HK-2 (cell line): ENCODE data around the gene APC2.
"Not testable (repeated sequence)": the region's sequence is repeated elsewhere in the genome, so short reads cannot be mapped to it uniquely, and the experiment has no call there.

Experiments used
- DNase-seq: peaks from one replicate; pipeline ENCODE4 v3.0.0-alpha.2; 2018; ENCODE audit not compliant: unreplicated experiment

The APC2 gene

GRCh38 chr19:1428738-1429391, 21.1 kb upstream of the APC2 start:
- no peak for DNase-seq

- no peak for DNase-seq
Observed at GRCh38 chr19:1429750-1430149, 20.2 kb upstream of the APC2 start.

DNA sequence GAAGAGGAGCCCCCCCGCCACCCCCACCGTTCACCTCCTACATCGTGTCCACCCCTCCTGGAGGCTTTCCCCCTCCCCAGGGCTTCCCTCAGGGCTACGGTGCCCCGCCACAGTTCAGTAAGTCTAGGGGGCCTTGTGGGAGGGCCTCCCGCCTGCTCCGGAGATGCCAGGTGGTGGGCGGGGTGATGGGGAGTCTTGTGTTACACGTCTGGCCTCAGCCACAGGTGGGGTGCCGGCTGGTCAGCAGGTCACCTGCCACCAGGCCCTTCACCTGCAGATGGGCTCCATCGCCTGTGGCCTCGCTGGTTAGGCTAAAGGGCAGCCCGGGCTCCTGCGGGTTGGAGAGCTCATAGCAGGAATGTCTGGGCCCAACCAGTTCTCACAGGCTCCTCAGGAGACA, 19.7 kb upstream of the APC2 start:
- DNase-seq: no peak

GRCh38 chr19:1431759-1432506, 18.0 kb upstream of the APC2 start:
- DNase-seq: no peak

GRCh38 chr19:1432507-1432887, 17.4 kb upstream of the APC2 start:
- DNase-seq: no peak

- DNase-seq: no peak
Observed at GRCh38 chr19:1433119-1434039, 16.5 kb upstream of the APC2 start.

GRCh38 chr19:1434040-1434366, 15.9 kb upstream of the APC2 start:
- DNase-seq: no peak

GRCh38 chr19:1434577-1435060, 15.3 kb upstream of the APC2 start:
- no peak for DNase-seq

DNA sequence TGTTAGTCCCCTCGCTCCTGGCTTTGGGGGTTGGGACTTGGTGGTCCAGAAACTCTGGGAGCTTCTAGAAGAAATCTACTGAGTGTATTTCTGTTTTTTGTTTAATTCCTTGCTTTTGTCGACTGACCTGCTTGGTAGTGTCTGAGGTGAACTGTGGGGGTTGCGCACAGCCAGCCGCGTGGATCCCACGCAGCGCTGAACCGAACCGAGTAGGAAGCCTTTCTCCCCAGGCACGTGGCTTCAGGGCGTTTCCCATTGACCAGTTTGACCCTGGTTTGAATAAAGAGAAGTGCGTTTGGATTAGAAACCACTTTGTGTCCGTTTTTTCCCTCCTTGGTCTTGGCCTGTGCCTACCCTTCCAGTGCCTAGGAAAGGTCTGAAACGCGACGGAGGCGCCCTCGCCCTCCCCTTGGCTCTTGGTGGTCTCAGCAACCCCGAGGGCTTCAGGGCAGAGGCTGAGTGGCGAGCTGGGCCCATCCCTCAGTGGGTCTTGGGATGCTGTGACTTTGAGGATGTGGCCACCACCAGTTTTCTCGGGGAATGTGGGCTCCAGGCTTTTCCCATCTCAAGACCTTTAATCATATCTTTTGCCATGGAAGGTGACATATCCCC, 14.4 kb upstream of the APC2 start:
- no peak for DNase-seq

DNA sequence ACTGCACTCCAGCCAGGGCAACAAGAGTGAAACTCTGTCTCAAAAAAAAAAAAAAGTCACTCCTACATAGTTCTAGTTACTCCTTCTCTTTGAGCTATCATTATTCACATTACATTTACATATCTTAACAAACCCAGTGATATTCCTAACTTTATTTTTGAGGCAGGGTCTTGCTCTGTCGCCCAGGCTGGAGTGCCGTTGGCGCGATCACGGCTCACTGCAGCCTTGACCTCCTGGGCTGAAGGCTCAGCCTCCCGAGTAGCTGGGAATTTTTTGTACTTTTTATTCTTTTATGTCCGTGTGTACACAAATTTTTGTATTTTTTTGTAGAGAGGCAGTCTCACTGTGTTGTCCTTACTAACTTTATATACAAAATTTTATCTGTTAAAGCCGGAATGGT, 12.3 kb upstream of the APC2 start:
- no peak for DNase-seq

- peak; percentile 96 for DNase-seq
Observed at GRCh38 chr19:1438035-1438932, 11.6 kb upstream of the APC2 start, which contains the start of gene RPS15. Gene RPS15, plus strand, starts transcription at chr19:1438396. Its CDS starts 30 bp downstream, at chr19:1438426.

DNA sequence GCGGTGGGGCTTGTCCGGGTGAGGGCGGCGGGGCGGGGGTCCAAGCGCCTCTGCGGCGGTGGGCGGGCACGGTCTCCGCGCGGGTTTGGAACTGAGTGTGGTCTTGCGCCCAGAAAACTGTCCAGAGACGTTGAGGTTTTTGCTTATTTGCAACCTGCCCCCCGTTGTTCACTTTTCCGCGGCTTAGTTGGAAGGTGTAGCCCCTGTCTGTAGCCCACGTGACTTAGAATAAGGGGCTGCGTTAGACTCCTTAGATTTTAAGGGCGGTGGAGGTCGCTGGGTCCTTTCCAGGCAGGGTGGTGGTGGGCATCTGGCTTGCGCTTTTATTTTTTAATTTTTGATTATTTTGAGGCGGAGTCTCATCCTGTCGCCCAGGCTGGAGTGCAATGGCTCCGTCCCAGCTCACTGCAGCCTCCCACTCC, 11.0 kb upstream of the APC2 start:
- no peak for DNase-seq

DNA sequence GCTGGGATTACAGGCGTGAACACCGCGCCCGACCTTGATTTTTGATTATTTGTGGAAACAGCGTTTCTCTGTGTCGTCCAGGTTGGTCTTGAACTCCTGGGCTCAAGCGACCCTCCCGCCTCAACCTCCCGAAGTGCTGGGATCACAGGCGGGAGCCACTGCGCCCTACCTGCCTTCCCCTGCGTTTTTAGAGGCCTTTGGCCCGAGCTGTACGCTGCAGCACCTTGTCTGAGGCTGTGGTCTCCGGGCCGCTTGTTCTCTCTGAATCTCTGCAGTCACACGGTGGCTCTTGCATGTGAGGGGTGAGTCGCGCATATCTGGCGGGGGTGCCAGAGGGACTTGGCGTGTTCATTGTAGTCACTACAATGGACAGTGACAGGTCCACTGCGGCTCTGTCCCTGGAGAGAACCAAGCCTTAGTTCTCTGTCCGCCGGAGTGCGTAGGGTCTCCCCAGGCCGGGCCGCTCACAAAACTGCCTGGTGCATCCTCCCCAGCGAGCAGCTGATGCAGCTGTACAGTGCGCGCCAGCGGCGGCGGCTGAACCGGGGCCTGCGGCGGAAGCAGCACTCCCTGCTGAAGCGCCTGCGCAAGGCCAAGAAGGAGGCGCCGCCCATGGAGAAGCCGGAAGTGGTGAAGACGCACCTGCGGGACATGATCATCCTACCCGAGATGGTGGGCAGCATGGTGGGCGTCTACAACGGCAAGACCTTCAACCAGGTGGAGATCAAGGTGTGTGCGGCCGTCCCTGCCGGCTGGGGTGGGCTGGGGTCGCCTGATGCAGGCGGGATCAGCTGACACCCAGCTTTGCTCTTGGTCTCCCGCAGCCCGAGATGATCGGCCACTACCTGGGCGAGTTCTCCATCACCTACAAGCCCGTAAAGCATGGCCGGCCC, 10.2 kb upstream of the APC2 start:
- DNase-seq: not testable (repeated sequence)

GRCh38 chr19:1440418-1440801, 9.5 kb upstream of the APC2 start:
- DNase-seq: no peak

- no peak for DNase-seq
Observed at GRCh38 chr19:1441022-1441426, 8.9 kb upstream of the APC2 start.

GRCh38 chr19:1441677-1442438, 8.1 kb upstream of the APC2 start:
- no peak for DNase-seq

- DNase-seq: peak; percentile 78
Observed at GRCh38 chr19:1445185-1445931, 4.6 kb upstream of the APC2 start.

DNA sequence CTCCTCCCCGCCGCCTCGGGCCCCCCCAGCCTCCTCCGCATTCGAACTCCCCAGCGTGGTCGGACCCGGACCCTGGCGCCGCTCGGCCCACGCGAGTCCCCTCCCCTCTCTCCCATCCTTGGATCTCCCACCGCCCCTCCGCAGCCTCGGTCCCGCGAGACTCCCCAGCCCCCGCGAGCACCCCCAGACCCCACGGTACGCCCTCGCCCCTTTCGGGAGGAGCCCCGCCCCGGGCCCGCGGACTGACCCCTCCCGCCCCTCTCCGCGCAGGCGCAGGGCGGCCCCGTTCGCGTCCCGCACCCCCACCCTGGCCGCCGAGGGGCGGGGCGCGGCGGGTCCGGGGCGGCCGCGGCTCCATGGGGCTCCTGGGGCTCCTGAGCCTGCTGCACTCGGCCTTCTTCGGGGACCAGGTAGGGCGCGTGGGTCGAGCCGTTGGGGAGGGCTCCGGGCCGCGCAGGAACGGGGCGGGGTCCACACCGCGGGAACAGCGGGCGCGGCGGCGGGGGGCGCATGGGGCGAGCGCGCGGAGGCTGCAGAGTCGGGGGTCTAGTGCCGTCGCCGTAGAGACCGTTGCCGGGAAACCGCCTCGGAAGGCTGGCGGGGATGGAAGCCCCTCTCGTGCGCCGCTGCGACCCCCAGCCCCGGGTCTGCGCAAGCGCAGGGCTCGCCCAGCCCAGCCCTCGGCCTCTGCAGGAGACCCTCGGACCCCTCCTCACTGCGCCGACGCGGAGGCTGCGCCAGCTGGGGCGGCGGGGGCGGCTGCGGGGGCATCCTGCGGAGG, 3.8 kb upstream of the APC2 start:
- DNase-seq: no peak
